ENCODE measurements around the gene SLC9A5.

The SLC9A5 gene

GRCh38 chr16:67241008-67241900 lies 7.5 kb upstream of the SLC9A5 start:
- no peak for DNase-seq

- no peak for DNase-seq
Observed at GRCh38 chr16:67242138-67242730, 6.5 kb upstream of the SLC9A5 start.

- no peak for DNase-seq
Observed at GRCh38 chr16:67243481-67243880, 5.3 kb upstream of the SLC9A5 start.

GRCh38 chr16:67244387-67245185 lies 4.2 kb upstream of the SLC9A5 start:
- peak; percentile 62 for DNase-seq

- no peak for DNase-seq
Observed at GRCh38 chr16:67245186-67245585, 3.6 kb upstream of the SLC9A5 start.

- no peak for DNase-seq
Observed at GRCh38 chr16:67245674-67246080, 3.1 kb upstream of the SLC9A5 start.

GRCh38 chr16:67246081-67246755 lies 2.6 kb upstream of the SLC9A5 start:
- no peak for DNase-seq

- DNase-seq: peak; percentile 35
Observed at GRCh38 chr16:67246756-67247191, 2.0 kb upstream of the SLC9A5 start.

GRCh38 chr16:67247192-67248072 lies 1.3 kb upstream of the SLC9A5 start, which contains the start of gene FHOD1:
FHOD1 (minus strand) TSS chr16:67247481; CDS start chr16:67247410, 71 bp downstream.
- DNase-seq: peak; percentile 91

GRCh38 chr16:67248073-67248400 lies 742 bp upstream of the SLC9A5 start:
- no peak for DNase-seq

- no peak for DNase-seq
Observed at GRCh38 chr16:67249178-67250044, 632 bp downstream of the SLC9A5 start.

- DNase-seq: no peak
Observed at GRCh38 chr16:67250045-67250327, 1.2 kb downstream of the SLC9A5 start.

GRCh38 chr16:67252609-67253497 lies 4.1 kb downstream of the SLC9A5 start:
- no peak for DNase-seq

GRCh38 chr16:67254801-67255552 lies 6.2 kb downstream of the SLC9A5 start:
- no peak for DNase-seq

- DNase-seq: no peak
Observed at GRCh38 chr16:67255553-67256221, 6.9 kb downstream of the SLC9A5 start.

- DNase-seq: no peak
Observed at GRCh38 chr16:67256701-67257230, 8.0 kb downstream of the SLC9A5 start.

- no peak for DNase-seq
Observed at GRCh38 chr16:67257486-67258160, 8.8 kb downstream of the SLC9A5 start.

All from activated T-cell treated with anti-CD3 and anti-CD28 coated beads for 4 hours (primary cell).